Tibial artery (tissue), 4 donors: ENCODE measurements around the gene CHMP4B.

Experiments
- DNase-seq, 2 donors: peaks; one replicate each; pipeline ENCODE4 v3.0.0-alpha.2; 2019
- H3K27ac ChIP-seq, 2 donors: fragments of 200-600 bp; sonication (generic) in 1 of 2; 1 replicate in 1 of 2; 2 replicates in 1 of 2; pipeline ENCODE4 v1.5.1; 2018 to 2019; ENCODE audit warnings: mild to moderate bottlenecking in 1 of 2
- H3K27me3 ChIP-seq, 2 donors: fragments of 200-600 bp; sonication (generic) in 1 of 2; one replicate each; pipeline versions ENCODE4 v1.5.1 to v1.6.0; 2016 to 2019
- H3K36me3 ChIP-seq, 3 donors: fragments of 200-600 bp; sonication (generic) in 2 of 3; one replicate each; pipeline ENCODE4 v1.5.1; 2016 to 2019; ENCODE audit warnings: mild to moderate bottlenecking in 2 of 3
- H3K4me1 ChIP-seq, 4 donors: fragments of 200-600 bp; sonication (generic) in 2 of 4; 1 replicate in 3 of 4; 2 replicates in 1 of 4; pipeline ENCODE4 v1.5.1; 2016 to 2019
- H3K4me3 ChIP-seq, 2 donors: fragments of 200-600 bp; sonication (generic) in 1 of 2; 1 replicate in 1 of 2; 2 replicates in 1 of 2; pipeline ENCODE4 v1.5.1; 2018 to 2019; ENCODE audit warnings: mild to moderate bottlenecking in 2 of 2
- H3K9me3 ChIP-seq, 3 donors: fragments of 200-600 bp; sonication (generic) in 1 of 3; one replicate each; pipeline ENCODE4 v1.5.1; 2016 to 2019
- CTCF ChIP-seq, 2 experiments: fragments of 200-600 bp in 1 of 2; fragments of 450-650 bp in 1 of 2; IDR thresholded peaks; one replicate each; pipeline ENCODE4 v1.5.1; 2017 to 2019; ENCODE audit warnings: antibody characterized with exemption in 2 of 2, mild to moderate bottlenecking in 1 of 2, moderate library complexity in 1 of 2
- intact Hi-C: fragments of 100-400 bp; cut with DNase I; formaldehyde crosslinking; loops from one replicate; pipeline ENCODE4 v1.15.0; 2023; ENCODE audit warnings: low total_unique reads

CHMP4B gene

DNA sequence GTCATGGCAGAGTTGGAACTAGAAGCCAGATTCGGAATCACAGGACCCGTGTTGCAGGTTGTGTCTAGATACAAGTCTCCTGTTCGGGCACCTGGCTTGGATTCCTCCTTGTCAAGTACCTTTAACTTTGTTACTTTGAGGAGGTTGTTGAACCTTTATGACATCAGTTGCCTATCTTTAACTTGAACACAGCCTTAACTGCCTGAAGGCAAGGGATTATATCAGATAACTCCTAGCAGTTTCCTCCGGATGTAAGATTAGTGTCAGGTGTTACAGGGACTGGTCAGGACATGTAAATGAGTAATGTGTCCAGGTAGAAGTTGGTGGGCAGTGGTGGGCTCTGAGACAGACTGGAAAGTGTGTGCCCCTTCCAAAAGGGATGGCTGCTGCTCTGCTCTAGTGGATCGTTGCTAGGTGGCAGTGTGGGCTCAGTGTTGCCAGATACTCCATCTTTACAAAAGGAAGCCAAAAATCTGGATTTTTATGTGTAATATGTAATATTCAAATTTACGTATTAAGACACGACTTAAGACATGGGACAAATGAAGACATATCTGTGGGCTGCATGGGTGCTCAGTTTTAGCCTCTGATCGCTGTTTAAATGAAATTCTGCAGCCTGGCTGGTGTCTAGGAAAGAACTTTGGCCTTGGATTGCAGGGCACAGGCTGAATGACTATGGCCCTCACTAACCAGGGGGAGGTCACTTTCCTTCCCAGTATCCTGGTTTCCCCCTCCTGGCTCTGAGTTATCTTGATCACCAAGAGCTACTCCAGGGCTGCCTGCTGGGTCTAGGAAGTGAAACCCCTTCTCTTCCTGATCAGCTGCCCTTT, 27.1 kb downstream of the CHMP4B start:
- no peak overlapping the region for H3K4me3 ChIP-seq
- intact Hi-C loops: no loop called here
- H3K9me3 ChIP-seq: no peaks in the 10 kb centered on the region
- no peak for TF ChIP-seq CTCF (IDR thresholded peaks at IDR 0.05)
- DNase-seq: no peak
- H3K4me1 ChIP-seq: peaks cover 0 to 86% (median 39%) of the 10 kb centered on the region in 4 donors
- H3K36me3 ChIP-seq: no peaks in the 10 kb centered on the region
- H3K27me3 ChIP-seq: no peaks in the 10 kb centered on the region
- no peak overlapping the region for H3K27ac ChIP-seq

DNA sequence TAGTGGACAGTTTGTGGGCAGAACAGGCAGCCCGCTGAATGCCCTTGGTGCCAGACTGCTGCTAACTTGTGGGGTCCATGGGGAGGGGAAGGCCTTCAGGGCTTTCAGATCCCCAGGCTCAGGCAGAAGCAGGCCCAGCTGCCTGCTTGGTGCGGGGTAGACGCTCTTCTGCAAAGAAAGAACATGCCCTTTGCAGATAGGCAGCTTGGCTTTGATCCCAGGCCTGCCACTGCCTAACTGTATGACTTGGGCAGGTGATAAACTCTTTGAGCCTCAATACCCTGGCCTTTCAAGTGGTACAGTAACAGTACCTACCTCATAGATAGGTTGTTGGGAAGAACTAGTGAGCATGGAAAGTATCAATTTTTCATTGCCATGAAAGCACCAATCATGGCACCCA, 28.4 kb downstream of the CHMP4B start:
- TF ChIP-seq CTCF (IDR thresholded peaks at IDR 0.05): no peak
- Histone ChIP-seq H3K27me3 (no peaks in the 10 kb centered on the region), H3K36me3 (no peaks in the 10 kb centered on the region), H3K4me3 (no peak overlapping the region), H3K27ac (no peak overlapping the region), H3K9me3 (no peaks in the 10 kb centered on the region), H3K4me1 (peaks cover 0 to 89% (median 44%) of the 10 kb centered on the region in 4 donors)
- DNase-seq: no peak
- intact Hi-C loops: no loop called here

GRCh38 chr20:33840160-33840559, 29.0 kb downstream of the CHMP4B start:
- no peaks in the 10 kb centered on the region for H3K9me3 ChIP-seq
- H3K27me3 ChIP-seq: no peaks in the 10 kb centered on the region
- intact Hi-C loops: no loop called here
- H3K36me3 ChIP-seq: no peaks in the 10 kb centered on the region
- no peak overlapping the region for H3K4me3 ChIP-seq
- no peak overlapping the region for H3K27ac ChIP-seq
- peaks cover 0 to 89% (median 44%) of the 10 kb centered on the region in 4 donors for H3K4me1 ChIP-seq
- DNase-seq: no peak
- TF ChIP-seq CTCF (IDR thresholded peaks at IDR 0.05): no peak

DNA sequence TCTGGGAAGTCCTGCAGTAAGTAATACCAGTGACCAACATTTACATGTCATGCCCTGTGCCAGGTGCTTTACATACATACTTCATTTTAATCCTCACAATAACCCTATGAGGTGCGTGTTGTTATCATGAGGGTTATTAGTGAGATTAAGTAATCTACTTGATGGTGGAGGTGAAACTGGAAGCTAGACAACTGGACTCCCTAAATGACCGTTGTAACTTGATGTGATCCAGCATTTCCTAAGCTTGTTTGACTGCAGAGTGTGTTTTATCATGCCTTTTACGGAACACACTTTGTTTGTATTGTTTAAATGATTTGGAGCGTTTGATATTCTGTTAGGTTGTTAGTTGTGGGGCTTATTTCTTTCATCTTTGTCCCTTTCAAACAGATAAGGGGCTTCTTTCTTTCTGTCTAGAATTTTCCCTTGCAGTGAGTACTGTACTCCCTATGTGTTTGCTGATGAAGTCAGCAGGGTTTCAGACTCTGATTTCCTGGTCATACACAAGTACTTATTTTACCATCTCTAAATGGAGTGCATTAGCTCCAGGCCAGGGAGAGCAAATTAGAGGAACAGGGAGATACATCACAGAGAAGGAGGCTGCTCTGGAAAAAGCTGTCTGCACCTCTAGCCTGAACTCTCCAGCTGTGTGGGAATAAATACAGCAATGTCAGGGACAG, 29.7 kb downstream of the CHMP4B start:
- no peaks in the 10 kb centered on the region for H3K27me3 ChIP-seq
- intact Hi-C loops: no loop called here
- no peaks in the 10 kb centered on the region for H3K9me3 ChIP-seq
- no peak overlapping the region for H3K27ac ChIP-seq
- H3K36me3 ChIP-seq: no peaks in the 10 kb centered on the region
- no peak overlapping the region for H3K4me3 ChIP-seq
- TF ChIP-seq CTCF (IDR thresholded peaks at IDR 0.05): no peak
- peaks cover 0 to 88% (median 46%) of the 10 kb centered on the region in 4 donors for H3K4me1 ChIP-seq
- DNase-seq: no peak

GRCh38 chr20:33841436-33841799, 30.3 kb downstream of the CHMP4B start:
- H3K4me1 ChIP-seq: peaks cover 0 to 88% (median 48%) of the 10 kb centered on the region in 4 donors
- H3K27ac ChIP-seq: no peak overlapping the region
- H3K27me3 ChIP-seq: no peaks in the 10 kb centered on the region
- TF ChIP-seq CTCF (IDR thresholded peaks at IDR 0.05): no peak
- no peaks in the 10 kb centered on the region for H3K36me3 ChIP-seq
- H3K9me3 ChIP-seq: no peaks in the 10 kb centered on the region
- no peak for DNase-seq
- H3K4me3 ChIP-seq: no peak overlapping the region
- intact Hi-C loops: no loop called here
